A172 (cell line): Measurements from ENCODE around the gene ATG16L2. TPM values are rescaled to one million over a fixed set of nuclear protein-coding genes. Genes with fewer than 3 reads are reported as not detected.
"Not testable (repeated sequence)": the region's sequence is repeated elsewhere in the genome, so short reads cannot be mapped to it uniquely, and the experiment has no call there.

Source experiments
- DNase-seq: peaks from one replicate; pipeline ENCODE4 v3.0.0-alpha.2; 2015; ENCODE audit warnings: low spot score
- total RNA-seq: library from RNA; depleted of rRNA; stranded (reverse); fragments of >200 nt; shearing (Covaris generic); gene quantifications from 2 replicates; pipeline ENCODE4 v1.2.3, GENCODE V29; 2014

The ATG16L2 gene
- total RNA-seq, 1 experiment from 2014 or later, result 46.5 TPM

DNA sequence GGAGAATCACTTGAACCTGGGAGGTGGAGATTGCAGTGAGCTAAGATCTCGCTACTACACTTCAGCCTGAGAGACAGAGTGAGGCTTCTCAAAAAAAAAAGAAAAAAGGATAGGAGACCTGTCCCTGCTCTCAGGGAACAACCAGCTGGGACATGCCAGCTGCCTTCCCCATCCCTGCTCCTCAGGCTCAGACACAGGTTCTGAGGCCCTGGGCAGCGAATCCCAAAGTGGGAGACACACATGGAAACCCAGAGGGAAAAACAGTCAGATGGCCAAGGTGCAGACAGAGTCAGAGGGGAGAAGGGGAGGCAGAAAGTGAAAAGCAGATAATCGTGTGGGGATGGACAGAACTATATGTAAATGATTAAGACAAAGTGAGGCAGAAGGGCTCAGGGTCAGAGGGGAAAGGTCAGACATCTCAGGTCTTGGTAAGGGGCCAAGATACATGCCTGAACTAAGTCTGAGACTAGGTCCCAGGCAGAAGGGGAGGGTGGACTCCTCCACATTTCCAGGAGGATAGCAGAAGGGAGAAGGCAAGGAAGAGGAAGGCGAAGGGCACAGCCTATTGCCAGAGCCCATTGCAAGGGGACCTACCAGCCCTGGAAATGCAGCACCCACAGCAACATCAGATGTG, 34.6 kb upstream of the ATG16L2 start:
- no peak for DNase-seq

DNA sequence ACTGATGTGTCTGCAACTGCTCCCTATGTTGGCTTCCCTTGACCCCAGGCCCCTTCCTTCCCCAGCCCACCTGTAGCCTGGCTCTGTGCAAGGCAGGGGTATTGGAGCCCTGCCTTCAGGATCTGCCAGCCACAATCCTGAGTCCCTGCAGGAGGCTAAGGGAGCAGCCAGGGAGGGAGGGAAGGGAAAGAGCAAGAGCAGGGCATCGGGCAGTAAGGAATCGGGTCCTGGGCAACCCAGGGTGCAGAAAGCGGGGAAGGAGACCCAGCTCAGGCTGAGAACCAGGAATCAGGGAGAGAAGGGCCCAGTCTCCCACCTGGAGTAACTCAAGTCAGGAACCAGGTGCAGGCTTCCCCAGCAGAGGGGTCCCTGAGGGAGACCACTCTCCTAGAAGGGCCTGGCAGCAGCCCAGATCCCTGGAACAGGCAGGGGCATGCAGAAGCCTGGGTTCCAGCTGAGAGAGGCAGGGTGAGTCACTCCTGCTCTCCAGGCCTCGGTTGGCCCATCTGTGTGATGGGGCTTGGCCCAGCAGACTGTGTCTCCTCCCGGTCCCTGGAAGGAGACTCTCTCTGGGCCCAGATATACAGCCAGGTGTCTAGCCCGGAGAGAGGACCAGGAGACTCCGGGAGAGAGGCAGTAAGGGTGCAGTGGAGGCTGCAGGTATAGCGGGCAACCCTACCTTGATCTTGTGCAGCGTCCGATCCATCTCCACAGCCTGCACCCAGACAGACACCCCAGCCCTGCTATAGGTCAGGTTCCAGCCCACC, 33.7 kb upstream of the ATG16L2 start:
- DNase-seq, result no peak

DNA sequence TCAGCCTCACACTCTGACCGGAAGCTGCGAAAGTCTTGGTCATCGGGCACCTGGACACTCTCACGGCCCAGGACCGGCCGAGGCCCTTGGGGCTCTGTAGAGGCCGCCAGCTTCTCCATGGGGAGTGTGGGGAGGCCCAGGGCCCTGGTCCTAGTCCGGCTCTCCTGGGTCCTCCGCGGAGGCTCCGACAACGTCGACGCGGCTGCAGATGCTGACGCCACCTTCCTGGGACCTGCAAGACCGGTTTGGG, 33.2 kb upstream of the ATG16L2 start:
- DNase-seq, result no peak

DNA sequence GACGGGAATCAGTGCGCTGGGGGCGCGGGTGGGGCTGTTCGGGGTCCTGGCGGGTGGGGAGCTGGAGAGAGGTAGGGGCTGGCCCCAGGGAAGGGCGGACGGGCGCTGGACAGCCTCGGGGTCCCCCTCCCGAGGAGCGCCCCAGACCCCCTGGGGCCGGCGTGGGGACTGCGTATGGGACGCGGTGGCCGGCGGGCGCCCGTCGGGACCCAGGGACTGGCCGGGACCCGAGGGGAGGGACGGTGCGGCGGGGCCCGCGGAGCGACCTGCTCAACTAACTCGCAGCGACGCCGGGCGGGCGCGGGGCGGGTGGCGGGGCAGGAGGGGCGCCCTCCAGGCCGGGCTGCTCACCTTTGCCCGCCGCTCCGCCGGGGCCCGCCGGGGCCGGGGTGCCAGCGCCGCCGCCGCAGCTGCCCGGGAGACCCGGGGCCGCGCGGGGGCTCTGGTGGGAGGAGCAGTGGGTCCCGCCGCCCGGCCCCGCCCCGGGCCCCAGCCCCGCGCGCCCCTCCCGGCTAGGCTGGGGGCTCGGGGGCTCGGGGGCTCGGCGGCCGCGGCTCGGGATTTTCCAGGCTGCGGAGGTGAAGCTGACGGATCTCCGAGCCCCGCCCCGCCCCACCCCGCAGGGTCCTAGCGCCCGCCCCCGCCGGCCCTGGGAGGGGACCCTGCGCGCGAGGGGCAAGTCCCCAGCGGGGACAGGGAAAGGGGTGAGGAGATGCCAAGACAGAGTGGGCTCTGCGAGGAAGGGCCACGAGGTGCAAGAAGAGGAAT, 32.7 kb upstream of the ATG16L2 start:
- no peak for DNase-seq

DNA sequence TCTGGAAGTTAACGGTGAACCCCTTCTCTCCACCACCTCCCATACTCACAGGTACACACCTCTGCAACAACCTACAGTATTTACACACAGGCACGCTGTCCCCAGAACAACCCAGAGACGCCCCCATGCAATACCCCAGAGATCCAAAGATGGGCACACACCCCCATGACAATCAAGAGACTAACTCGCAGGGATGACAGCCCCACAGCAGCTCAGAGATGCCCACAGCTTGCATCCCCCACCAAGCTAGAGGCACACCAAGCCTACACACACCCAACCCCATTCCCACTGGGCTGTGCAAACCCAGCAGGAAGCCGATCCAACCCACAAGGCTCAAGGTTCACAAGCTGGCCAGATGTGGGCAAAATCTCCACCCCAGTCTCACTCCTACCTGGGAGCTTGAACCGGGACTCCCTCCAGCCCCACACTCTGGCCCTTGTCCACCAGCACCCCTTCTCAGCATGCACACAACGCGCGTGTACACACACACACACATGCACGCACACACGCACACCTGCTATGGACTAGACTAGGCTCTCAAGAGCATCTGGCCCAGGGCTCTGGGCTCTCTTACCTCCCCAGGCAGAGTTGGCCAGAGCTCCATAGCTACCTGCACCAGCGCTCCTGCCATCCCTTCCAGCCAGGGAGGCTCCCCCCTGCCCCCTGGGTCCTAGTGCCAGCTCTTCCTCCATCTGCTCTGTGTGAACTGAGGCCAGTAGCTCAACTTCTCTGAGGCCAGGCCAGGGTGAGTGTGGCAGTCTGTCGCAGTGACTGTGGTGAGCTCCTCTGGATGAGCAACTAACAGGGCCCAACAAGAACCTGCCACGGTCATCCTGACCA, 31.9 kb upstream of the ATG16L2 start:
- no peak for DNase-seq

DNA sequence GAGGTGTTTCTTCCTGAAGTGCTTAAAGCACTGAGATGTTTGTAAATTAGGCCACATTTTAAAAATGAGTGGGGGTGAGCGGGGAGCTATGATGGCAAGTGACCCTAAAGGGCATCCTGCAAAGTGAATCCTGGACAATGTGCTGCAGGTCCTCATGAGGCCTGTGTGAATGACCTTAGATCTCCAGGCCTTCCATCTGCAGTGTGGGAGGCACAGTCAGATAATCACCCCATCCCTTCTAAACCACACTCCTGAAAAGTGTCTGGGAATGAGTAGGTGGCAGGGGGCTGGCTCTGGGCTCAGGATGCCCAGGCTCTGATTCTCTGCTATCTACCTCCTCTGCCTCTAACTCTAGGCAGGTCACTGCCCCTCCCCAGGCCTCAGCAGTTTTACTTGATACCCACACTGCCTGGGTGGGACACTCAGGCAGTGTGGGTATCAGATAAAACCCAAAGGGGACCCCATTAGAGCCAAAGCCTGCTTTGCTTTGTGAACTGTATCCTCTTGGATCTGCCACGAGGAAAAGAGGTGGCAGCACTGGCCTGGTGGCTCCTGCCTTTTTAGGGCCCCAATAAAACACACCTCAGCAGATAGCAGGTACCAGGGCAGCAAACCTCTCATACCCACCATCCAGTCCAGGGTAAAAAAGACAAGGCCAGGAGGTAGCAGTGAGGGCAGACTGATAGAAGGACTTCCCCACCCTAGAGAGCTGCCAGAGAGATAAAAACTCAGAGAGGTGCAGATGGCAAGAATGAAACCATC, 30.9 kb upstream of the ATG16L2 start:
- DNase-seq, result no peak

DNA sequence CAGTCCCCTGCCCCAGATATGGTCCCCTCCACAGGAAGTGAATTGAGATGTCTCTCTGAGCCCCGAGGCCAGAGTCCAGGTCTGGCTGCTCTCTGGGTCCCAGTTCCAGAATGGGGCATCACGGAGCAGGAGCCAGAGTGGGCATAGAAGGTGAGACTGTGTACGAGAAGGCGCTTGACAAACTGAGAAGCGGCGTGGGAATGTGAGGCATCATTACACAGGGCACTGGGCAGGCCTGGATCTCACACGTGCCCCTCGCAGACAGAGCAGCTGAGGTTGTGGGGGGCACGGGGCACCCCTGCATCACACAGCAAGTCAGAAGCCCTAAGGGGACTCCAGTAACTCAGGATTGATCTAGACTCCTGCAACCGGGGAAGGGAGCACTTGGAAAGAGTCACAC, 29.5 kb upstream of the ATG16L2 start:
- no peak for DNase-seq

DNA sequence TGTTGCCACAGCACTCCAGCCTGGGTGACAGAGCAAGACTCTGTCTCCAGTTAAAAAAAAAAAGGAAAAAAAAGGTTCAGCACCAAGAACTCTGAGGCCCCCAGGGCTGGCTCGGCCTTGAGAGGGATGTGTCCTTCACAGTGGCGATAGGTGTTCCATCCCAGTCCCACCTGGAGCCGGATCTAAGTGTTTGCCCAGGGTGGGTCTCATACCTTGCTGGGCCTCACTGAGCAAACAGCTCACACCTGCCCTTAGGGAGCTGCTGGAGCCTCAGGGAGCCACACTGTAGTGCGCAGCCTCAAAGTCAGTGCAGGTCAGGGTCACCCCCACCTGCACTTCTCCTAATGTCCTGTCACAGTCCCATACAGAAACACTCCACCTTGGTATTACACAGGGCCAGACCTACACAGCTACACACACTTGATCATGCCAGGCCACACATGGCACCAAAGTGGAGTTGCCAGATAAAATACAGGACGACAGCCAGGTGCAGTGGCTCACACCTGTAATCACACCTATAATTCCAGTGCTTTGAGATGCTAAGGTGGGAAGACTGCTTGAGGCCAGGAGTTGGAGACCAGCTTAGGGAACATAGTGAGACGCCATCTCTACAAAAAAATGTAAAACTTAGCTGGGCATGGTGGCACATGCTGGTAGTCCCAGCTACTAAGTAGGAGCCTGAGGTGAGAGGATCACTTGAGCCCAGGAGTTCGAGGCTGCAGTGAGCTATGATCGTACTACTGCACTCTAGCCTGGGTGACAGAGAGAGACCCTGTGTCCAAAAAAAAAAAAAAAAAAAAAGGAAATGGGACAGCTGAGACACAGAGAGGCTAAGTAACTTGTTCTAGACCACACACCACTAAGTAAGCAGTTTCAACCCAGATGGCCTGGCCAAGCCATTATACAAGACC, 27.7 kb upstream of the ATG16L2 start:
- DNase-seq, result no peak

DNA sequence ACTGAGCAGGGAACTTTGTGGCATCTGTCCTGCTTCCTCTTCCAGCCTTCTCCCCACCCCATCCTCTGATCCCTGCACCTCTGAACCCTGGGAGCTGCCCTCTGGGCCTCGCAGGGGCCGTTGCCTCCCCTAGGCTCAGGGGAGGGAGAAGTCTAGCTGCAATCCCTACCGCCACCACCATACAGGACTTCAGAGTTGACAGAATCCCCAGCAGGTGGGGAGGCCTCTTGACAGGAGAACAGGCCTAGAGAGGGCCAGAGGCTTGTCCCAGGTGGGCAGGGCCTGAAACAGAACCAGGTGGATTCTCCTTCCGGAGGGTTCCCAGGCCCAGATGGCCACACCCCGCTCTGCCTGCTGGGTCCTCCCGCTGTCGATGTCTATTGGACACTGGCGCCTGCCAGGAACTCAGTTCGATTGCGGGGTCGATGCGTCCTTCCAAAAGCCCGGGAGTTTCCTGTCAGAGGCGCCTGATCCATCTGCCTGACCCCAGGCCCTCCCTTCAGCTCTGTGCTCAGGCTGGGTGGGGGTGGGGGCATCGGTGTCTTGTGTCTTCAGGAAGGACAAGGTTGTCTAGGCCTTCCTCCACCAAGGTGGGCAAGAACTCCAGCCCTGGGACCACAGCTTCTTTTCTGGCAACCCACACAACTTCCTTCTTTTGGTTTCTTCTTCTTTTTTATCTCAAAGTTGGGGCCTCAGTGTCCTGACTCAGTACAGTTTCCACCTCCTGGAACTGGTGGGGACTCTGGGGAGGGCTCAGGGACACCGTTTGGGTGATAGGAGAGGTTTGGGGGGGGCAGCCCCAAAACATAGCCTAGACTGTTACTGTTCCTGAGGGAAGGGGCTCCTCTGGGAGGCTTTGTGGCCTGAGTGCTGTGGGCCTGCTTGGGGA, 26.8 kb upstream of the ATG16L2 start:
- no peak for DNase-seq

DNA sequence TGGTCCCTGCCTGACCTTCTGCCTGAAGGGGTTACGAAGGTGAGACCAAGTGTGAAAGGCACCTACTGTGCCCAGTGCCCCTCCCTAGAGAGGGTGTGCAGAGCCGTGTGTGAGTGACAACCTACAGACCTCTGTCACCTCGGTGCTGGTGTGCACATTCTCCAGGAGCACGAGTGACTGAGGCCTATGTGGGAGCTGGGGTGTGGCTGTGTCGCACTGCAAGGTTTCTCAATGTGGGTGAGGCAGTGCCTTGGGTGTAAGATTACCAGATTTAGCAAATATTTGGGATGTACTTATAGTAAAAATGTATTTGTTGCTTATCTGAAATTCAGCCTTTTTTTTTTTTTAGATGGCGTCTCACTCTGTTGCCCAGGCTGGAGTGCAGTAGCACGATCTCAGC, 26.0 kb upstream of the ATG16L2 start:
- no peak for DNase-seq

DNA sequence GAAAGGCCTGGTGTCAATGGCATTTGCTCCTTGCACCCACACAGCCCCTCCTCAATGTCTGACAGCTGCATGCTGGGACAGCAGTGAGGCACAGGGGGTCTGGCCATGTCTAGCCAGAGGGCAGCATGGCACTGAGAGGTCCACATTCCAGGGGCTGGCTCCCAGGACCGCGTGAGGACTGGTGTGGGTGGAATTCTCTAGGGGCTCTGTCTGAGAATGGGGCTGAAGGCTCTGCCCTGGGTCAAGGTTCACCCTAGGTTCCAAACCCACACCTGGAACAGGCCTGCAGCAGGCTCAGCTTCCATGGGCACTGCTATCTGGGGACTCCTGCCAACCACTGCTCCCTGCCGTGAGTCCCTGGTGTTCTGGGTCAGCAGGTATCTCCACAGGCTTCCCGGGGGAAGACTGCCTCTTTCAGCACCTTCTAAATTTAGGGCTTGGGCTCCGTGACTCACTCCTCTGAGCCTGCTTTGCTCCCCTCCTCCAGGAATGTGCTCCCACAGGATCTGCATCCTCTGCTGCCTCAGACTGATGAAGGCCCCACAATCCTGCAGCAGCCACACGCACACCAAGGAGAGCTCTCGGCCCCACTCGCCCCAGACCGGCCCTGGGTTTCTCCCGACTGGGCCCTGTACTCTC, 24.6 kb upstream of the ATG16L2 start:
- DNase-seq, result peak; percentile 85

DNA sequence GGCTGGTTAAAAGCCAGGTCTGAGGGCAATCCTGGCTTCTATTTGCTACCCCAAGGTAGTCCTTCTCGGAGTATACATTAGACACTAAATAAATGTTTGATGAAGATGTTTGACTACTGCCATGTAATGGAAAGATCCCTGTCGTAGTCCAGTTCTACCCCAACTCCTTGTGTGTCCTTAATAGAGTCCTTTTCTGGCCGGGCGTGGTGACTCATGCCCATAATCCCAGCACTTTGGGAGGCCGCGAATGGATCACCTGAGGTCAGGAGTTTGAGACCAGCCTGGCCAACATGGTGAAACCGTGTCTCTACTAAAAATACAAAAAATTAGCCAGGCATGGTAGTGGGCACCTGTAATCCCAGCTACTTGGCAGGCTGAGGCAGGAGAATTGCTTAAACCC, 23.0 kb upstream of the ATG16L2 start:
- DNase-seq, result not testable (repeated sequence)

DNA sequence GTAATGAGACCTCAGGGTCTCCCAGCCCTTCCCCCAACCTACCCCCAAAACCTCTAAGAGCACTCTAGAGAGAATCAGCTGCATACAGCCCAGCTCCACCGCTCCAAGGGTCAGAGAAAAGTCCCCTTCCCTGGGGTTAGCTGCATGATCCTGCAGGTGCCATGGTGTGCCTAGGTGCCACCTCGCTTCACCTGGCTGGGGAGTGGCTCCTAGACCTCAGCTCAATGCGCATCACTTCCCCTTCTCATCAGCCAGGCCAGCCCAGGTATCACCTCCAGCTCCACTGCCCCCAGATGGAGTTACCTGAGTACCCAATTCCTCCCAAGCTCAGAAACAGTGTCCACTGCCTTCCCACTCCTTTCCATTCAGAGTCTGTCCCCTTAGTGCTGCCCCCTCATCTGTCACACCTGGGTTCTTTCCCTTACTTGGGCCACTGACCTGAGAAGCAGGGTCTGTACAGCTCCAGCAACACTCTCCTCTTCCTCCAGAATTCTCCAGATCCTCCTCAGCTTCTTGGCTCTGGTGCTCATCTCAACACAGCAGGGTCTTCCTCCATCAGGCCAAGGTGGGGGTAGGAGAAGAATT, 21.7 kb upstream of the ATG16L2 start:
- DNase-seq, result no peak

DNA sequence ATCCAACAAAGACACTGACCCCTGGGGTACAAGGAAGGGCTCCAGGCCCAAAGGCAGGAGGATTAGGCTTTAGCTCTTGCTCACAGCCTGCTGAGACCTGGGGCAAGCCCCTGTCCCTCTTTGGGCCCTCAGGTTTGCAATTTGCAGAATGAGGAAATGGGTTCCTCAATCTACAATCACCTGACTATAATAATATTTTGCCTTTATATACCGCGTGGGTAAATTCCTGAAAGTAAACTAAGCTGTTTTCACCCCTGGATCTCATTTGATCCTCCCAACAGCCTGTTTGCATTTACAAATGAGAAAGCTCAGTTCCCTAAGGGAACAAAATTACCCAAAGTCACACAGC, 21.2 kb upstream of the ATG16L2 start:
- no peak for DNase-seq

DNA sequence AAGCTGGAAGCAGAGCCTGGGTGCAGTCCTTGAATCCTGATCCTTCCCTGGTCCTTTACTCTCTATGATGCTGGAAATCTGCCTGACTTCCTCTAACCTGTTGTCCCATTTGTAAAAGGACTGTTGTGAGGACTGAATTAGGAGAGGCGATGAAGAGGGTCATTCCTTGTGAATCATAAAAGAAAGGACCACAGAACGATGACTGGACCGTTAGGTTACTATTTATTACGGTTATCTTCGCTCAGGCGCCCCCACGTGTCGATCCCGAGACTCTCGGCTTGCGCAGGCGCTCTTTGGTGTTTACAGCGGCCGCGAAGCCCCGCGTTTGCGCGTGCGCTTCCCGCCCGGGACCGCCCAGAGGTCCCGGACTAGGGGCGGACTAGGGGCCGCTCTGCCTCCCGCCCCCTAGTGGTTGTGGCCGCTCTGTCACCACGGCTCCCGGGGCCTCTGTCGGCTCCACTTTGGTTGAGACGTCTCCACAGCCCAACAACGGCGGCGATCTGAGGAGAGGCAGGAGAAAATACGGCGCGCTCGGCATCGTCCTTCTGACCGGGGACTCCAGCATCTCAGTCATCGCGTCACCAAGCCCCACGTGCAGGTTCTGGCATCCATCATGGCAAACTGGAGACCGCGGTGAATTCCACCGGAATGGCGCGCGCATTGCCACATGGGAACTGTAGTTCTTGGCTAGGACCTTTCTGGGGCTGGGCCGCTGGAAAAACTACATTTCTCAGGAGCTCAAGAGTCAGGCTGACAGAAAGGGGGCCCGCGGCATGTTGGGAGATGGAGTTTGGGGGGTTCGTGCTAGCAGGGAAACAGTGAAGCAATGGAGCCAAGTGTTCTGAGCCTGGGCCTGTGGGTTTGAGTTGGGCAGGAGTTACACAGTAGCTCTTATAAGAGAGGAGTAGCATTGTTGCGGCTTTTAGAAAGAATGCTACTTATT, 20.5 kb upstream of the ATG16L2 start, which contains the start of gene STARD10:
Gene STARD10, minus strand, starts transcription at position 623 of the 943 bp plus-strand sequence. CDS start 12,866 bp downstream, outside the sequence.
- peak; percentile 93 for DNase-seq

DNA sequence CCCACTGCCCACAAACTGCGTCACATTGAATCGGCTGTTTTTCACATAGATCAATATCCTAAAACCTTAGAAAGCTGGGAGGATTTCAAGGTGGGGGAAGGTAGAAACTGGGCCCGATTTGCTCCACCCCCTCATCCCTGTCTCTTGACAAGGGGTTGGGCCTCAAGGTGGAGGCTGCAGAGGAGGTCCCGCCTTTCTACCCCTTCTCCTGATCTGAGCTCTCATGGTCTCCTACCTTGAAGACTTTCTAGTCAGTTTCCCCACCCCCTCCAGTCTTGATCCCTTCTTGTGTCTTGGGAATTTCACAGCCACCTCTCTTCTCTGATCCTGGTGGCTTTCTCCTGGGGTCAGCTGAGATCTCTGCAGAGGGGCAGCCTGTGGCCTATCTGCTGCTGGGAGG, 15.8 kb upstream of the ATG16L2 start:
- no peak for DNase-seq

DNA sequence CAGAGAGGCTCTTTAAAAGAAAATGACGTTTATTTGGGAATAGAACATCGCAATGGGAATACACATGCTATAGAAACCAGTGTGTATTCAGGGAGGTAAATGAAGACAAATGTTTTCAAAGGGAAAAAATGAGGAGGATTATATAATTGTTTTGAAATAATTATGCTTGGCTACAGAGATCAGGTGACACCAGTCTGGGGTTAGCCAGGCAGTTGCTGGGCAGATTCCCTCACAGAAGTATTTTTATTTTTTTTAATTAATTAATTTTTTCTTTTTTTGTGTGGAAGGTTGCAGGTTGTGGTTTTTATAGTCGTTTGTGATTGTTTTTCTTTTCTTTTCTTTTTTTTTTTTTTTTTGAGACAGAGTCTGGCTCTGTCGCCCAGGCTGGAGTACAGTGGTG, 14.8 kb upstream of the ATG16L2 start:
- DNase-seq, result no peak
